ENCODE results near the gene URB2. TPM values are rescaled to one million over a fixed set of nuclear protein-coding genes. Genes with fewer than 3 reads are reported as not detected.

URB2 gene
- total RNA-seq (2016; rRNA removed; fragmentation: Illumina TruSeq; extraction: Trizol) (17.6 and 17.9 TPM in 2 replicates), polyA plus RNA-seq (2011; rRNA removed) (3.9 and 4.0 TPM in 2 replicates), polyA minus RNA-seq (2011; rRNA and poly(A)+ RNA removed; ENCODE audit: low replicate concordance) (21.0 and 54.3 TPM in 2 replicates), Bru-seq, nascent RNA (percentile 75 among the genes with signal in this experiment), BruChase-seq, experiment 1, labeled RNA remaining after a 6-hour chase (percentile 72 among the genes with signal in this experiment), BruChase-seq, experiment 2, labeled RNA remaining after a 2-hour chase (percentile 78 among the genes with signal in this experiment)
- total RNA-seq (2016; cell fraction: cytosol; rRNA removed; fragmentation: Illumina TruSeq; extraction: Trizol; ENCODE audit: low read depth): 1.1 and 1.6 TPM in 2 replicates
- total RNA-seq (2016; cell fraction: insoluble cytoplasmic fraction; rRNA removed; fragmentation: Illumina TruSeq; extraction: Trizol): 17.2 and 17.6 TPM in 2 replicates
- total RNA-seq (2016; cell fraction: membrane; rRNA removed; fragmentation: Illumina TruSeq; extraction: Trizol): 4.1 and 4.2 TPM in 2 replicates
- total RNA-seq (2016; cell fraction: nucleus; rRNA removed; fragmentation: Illumina TruSeq; extraction: Trizol): 18.1 and 23.3 TPM in 2 replicates
- polyA plus RNA-seq (2011; cell fraction: cytosol; rRNA removed): 3.3 and 4.5 TPM in 2 replicates
- 5.7 and 6.2 TPM in 2 replicates for polyA plus RNA-seq (2011; cell fraction: nucleus; rRNA removed)
- 4.1 and 5.4 TPM in 2 replicates for polyA plus RNA-seq (2012)
- 0.28 and 0.29 TPM in 2 replicates for polyA plus RNA-seq (2016; cell fraction: cytosol; fragmentation: Illumina TruSeq; extraction: Trizol; ENCODE audit: low read depth)
- 8.1 and 9.3 TPM in 2 replicates for polyA plus RNA-seq (2016; cell fraction: insoluble cytoplasmic fraction; fragmentation: Illumina TruSeq; extraction: Trizol; ENCODE audit: low read depth)
- 0.63 and 0.86 TPM in 2 replicates for polyA plus RNA-seq (2016; cell fraction: membrane; fragmentation: Illumina TruSeq; extraction: Trizol; ENCODE audit: low read depth)
- 15.0 and 20.4 TPM in 2 replicates for polyA plus RNA-seq (2016; cell fraction: nucleus; fragmentation: Illumina TruSeq; extraction: Trizol; ENCODE audit: insufficient read depth, low read depth)
- polyA minus RNA-seq (2011; cell fraction: cytosol; rRNA and poly(A)+ RNA removed): 5.5 and 8.0 TPM in 2 replicates
- polyA minus RNA-seq (2011; cell fraction: nucleus; rRNA and poly(A)+ RNA removed): 20.3 and 25.4 TPM in 2 replicates
- long read RNA-seq, experiment 1, full-length matches to known transcripts: 2 of 3 reads
- long read RNA-seq, experiment 1, partial matches to known transcripts: 1 of 3 reads
- long read RNA-seq, experiment 1, other reads (novel, unspliced or antisense): 0 of 3 reads
- long read RNA-seq, experiment 2, full-length matches to known transcripts: 8 of 15 reads
- long read RNA-seq, experiment 2, partial matches to known transcripts: 3 of 15 reads
- long read RNA-seq, experiment 2, other reads (novel, unspliced or antisense): 4 of 15 reads

GRCh38 chr1:229625915-229626831, at the start of gene URB2, which contains the start of gene TAF5L:
Gene URB2, plus strand, starts transcription at chr1:229626247. Its CDS starts 1,387 bp downstream, at chr1:229627634.
Gene TAF5L, minus strand, starts transcription at chr1:229626122. Its CDS starts 11,640 bp downstream, at chr1:229614482.
- no peak within 1 kb of the TSS for H2AFZ ChIP-seq (ENCODE audit: low read length)
- H3K4me2 ChIP-seq (ENCODE audit: low read depth, low read length): peak within 1 kb of the TSS; percentile 91
- peaks cover 0 to 12% of the 10 kb centered on the region in 2 experiments; a peak in 3 of 5 replicates for H3K36me3 ChIP-seq (replicated peaks in 1 of 2; ENCODE audit: control insufficient read depth in 1 of 2, insufficient read depth in 2 of 2, low read length in 2 of 2)
- intact Hi-C loops (cut with micrococcal nuclease; ENCODE audit: unreplicated experiment) (loop anchor here (1.0 kb wide), 1 partner anchor 67 kb away; no protein-coding TSS in a partner anchor), in situ Hi-C loops (cut with HindIII; ENCODE audit: extremely low pct_ligation_motif_present, low pct_unique_long_range_greater_than_20kb) (loop anchor here (5.0 kb wide), 1 partner anchor 64 kb away; no protein-coding TSS in a partner anchor)
- H3K9me3 ChIP-seq (ENCODE audit: low read length): no peaks in the 10 kb centered on the region
- ChIA-PET POLR2A (interaction anchor here (5.0 kb wide), 1 partner anchor 67 kb away, joined by 34 read pairs; the partner anchor contains the start of gene ABCB10), CTCF (ENCODE audit: low intra/inter-chr PET ratio, low total read pairs) (no interaction called here)
- H3K27me3 ChIP-seq (ENCODE audit: control insufficient read depth in 1 of 2, insufficient read depth in 2 of 2, low read length in 2 of 2): no peaks in the 10 kb centered on the region; a peak in 1 of 5 replicates
- FAIRE-seq: peak; percentile 15
- peak within 1 kb of the TSS; percentile 69 for H3K27ac ChIP-seq (ENCODE audit: extremely low read length, insufficient read depth, low read length)
- peak; percentile 93 for ATAC-seq
- DNase-seq (ENCODE audit: low spot score): peak; percentile 75
- peaks cover 31% of the 10 kb centered on the region for H3K4me1 ChIP-seq (ENCODE audit: insufficient read depth, low read length)
- peak within 1 kb of the TSS; percentile 86 to 96 (median 92) for H3K4me3 ChIP-seq (replicated peaks in 1 of 3; ENCODE audit: insufficient read depth in 1 of 3, low read depth in 2 of 3, low read length in 3 of 3)
- H4K20me1 ChIP-seq (ENCODE audit: insufficient read depth, low read length): no peaks in the 10 kb centered on the region; the same call in 1 of the 2 replicates
- H3K79me2 ChIP-seq (ENCODE audit: insufficient read depth, low read length): peaks cover 81% of the 10 kb centered on the region
- H3K9ac ChIP-seq (ENCODE audit: insufficient read depth, low read depth, low read length): peak within 1 kb of the TSS; percentile 79
- no TSS peak for BruUV-seq (replicated peaks)
- 0% methylated on average over 12 of the region's 97 CpGs for WGBS (ENCODE audit: low lambda C conversion rate)
- TF ChIP-seq ZNF558 (CRISPR knock-in tag; IDR thresholded peaks at IDR 0.05; ENCODE audit: borderline replicate concordance) (peak; percentile 74; the same call in 1 of the 2 replicates), WIZ (CRISPR knock-in tag; IDR thresholded peaks at IDR 0.05) (0 out of 2 replicates have a peak, but pooled peaks have one; percentile 76), ZNF143 (CRISPR knock-in tag; IDR thresholded peaks at IDR 0.05) (no peak), MXD4 (CRISPR knock-in tag; IDR thresholded peaks at IDR 0.05) (peak; percentile 99), ZNF33A (CRISPR knock-in tag; IDR thresholded peaks at IDR 0.05; ENCODE audit: borderline replicate concordance) (no peak), MXD1 (CRISPR knock-in tag; IDR thresholded peaks at IDR 0.05) (peak; percentile 97), YEATS4 (CRISPR knock-in tag; IDR thresholded peaks at IDR 0.05; ENCODE audit: borderline replicate concordance) (peak; percentile 93), ZNF549 (CRISPR knock-in tag; IDR thresholded peaks at IDR 0.05) (no peak), CHCHD3 (CRISPR knock-in tag; IDR thresholded peaks at IDR 0.05) (no peak), PHF5A (CRISPR knock-in tag; IDR thresholded peaks at IDR 0.05; ENCODE audit: low read depth, unreplicated experiment) (no peak), SAP130 (CRISPR knock-in tag; IDR thresholded peaks at IDR 0.05; ENCODE audit: low read depth) (peak; percentile 98), JUND (CRISPR knock-in tag; IDR thresholded peaks at IDR 0.05) (no peak)
